HepG2 (cell line): ENCODE results near the gene TSTD1. TPM values are rescaled to one million over a fixed set of nuclear protein-coding genes. Genes with fewer than 3 reads are reported as not detected.
A peak's percentile ranks its signal among the peaks of the same experiment; 100 is the strongest.

ENCODE experiments used
- ATAC-seq: fragments of 200-7000 bp; cut with Tn5 transposase; 3 replicates; pipeline ENCODE4 v1.9.1; 2020; ENCODE audit warnings: mild to moderate bottlenecking, moderate library complexity
- BruUV-seq: library from RNA; stranded (reverse); fragments of 400-500 nt; replicated peaks from 2 replicates; lab custom pipeline; 2021; lab: Mats Ljungman, UMichigan
- CTCF ChIA-PET: fragments of 300-600 bp; formaldehyde crosslinking; extraction: SDS; loops from one replicate; lab custom pipeline; 2021; ENCODE audit warnings: low total read pairs, inconsistent platforms, low intra/inter-chr PET ratio; lab: Yijun Ruan, JAX
- POLR2A ChIA-PET: fragments of 350-600 bp; sonication (Branson Sonifier 250); formaldehyde crosslinking; loops from one replicate; lab custom pipeline; 2020; ENCODE audit warnings: antibody characterized with exemption, inconsistent platforms; lab: Yijun Ruan, JAX
- DNase-seq: peaks from one replicate; pipeline ENCODE4 v3.0.0-alpha.2; 2015; ENCODE audit warnings: low spot score
- FAIRE-seq: peaks from 3 replicates; lab custom pipeline; 2011; peaks lifted over from hg19 to GRCh38; lab: Jason Lieb, UNC
- H2AFZ ChIP-seq: one replicate; pipeline ENCODE4 v1.6.1; 2011; ENCODE audit warnings: low read length, inconsistent platforms
- H3K27ac ChIP-seq: fragments of 300-600 bp; 3 replicates; pipeline ENCODE4 v1.8.0; 2011; ENCODE audit warnings: mixed run types, mild to moderate bottlenecking, mixed read lengths, low read length, inconsistent platforms; ENCODE audit not compliant: insufficient read depth; ENCODE audit errors: extremely low read length
- H3K27me3 ChIP-seq, 2 experiments: fragments of 200-600 bp in 1 of 2; 2 replicates in 1 of 2; 3 replicates in 1 of 2; pipeline versions ENCODE4 v1.6.0 to v1.8.0; 2011; ENCODE audit warnings: low read length in 2 of 2, mild to moderate bottlenecking in 2 of 2, moderate library complexity in 2 of 2, inconsistent platforms in 1 of 2; ENCODE audit not compliant: insufficient read depth in 2 of 2, control insufficient read depth in 1 of 2
- H3K36me3 ChIP-seq, 2 experiments: fragments of 200-600 bp in 1 of 2; replicated peaks in 1 of 2; 2 replicates in 1 of 2; 3 replicates in 1 of 2; pipeline versions ENCODE4 v1.5.1 to v1.8.0; 2011; ENCODE audit warnings: low read length in 2 of 2, inconsistent platforms in 1 of 2; ENCODE audit not compliant: insufficient read depth in 2 of 2, control insufficient read depth in 1 of 2
- H3K4me1 ChIP-seq: 2 replicates; pipeline ENCODE4 v1.5.1; 2012; ENCODE audit warnings: low read length, inconsistent platforms; ENCODE audit not compliant: insufficient read depth
- H3K4me2 ChIP-seq: 2 replicates; pipeline ENCODE4 v1.6.0; 2011; ENCODE audit warnings: low read depth, low read length, inconsistent platforms
- H3K4me3 ChIP-seq, 3 experiments: fragments of 200-600 bp in 1 of 3; sonication (generic), shearing (Covaris generic) in 1 of 3; replicated peaks in 1 of 3; 2 replicates each; pipeline ENCODE4 v1.5.1; 2011 to 2016; ENCODE audit warnings: low read length in 3 of 3, inconsistent platforms in 2 of 3, low read depth in 2 of 3, mild to moderate bottlenecking in 2 of 3, control low read depth in 1 of 3, mixed read lengths in 1 of 3; ENCODE audit not compliant: insufficient read depth in 1 of 3
- H3K79me2 ChIP-seq: one replicate; pipeline ENCODE4 v1.6.1; 2011; ENCODE audit warnings: low read length, inconsistent platforms; ENCODE audit not compliant: insufficient read depth
- H3K9ac ChIP-seq: 2 replicates; pipeline ENCODE4 v1.6.0; 2011; ENCODE audit warnings: mild to moderate bottlenecking, low read depth, low read length, inconsistent platforms; ENCODE audit not compliant: insufficient read depth
- H3K9me3 ChIP-seq: 2 replicates; pipeline ENCODE4 v1.5.1; 2012; ENCODE audit warnings: mild to moderate bottlenecking, low read length
- H4K20me1 ChIP-seq: 2 replicates; pipeline ENCODE4 v1.6.0; 2011; ENCODE audit warnings: inconsistent platforms, mild to moderate bottlenecking, low read length, moderate library complexity; ENCODE audit not compliant: insufficient read depth
- ARID4A ChIP-seq: sonication (generic); formaldehyde crosslinking; IDR thresholded peaks from 2 replicates; pipeline ENCODE4 v1.5.0; 2020; ENCODE audit warnings: mild to moderate bottlenecking, missing genetic modification reagents, borderline replicate concordance
- ATF7 ChIP-seq, 2 experiments: fragments of 450-650 bp in 1 of 2; sonication (generic) in 1 of 2; formaldehyde crosslinking in 1 of 2; IDR thresholded peaks; 2 replicates each; pipeline versions ENCODE4 v1.4.0 to v1.6.1; 2016 to 2020; ENCODE audit warnings: antibody characterized with exemption in 1 of 2, mild to moderate bottlenecking in 1 of 2, missing genetic modification reagents in 1 of 2
- FOXP4 ChIP-seq: sonication (generic); formaldehyde crosslinking; IDR thresholded peaks from 2 replicates; pipeline ENCODE4 v1.4.0; 2020; ENCODE audit warnings: missing genetic modification reagents
- GATAD1 ChIP-seq: IDR thresholded peaks from 2 replicates; pipeline ENCODE4 v1.6.1; 2016; ENCODE audit warnings: missing genetic modification reagents, missing compliant biosample characterization
- ISX ChIP-seq: sonication (generic); formaldehyde crosslinking; conservative IDR thresholded peaks from 2 replicates; pipeline ENCODE4 v1.5.0; 2020; ENCODE audit warnings: missing genetic modification reagents
- JUN ChIP-seq: sonication (generic); formaldehyde crosslinking; IDR thresholded peaks from 2 replicates; pipeline ENCODE4 v1.4.0; 2020; ENCODE audit warnings: mild to moderate bottlenecking, missing genetic modification reagents
- MED13 ChIP-seq: sonication (generic); formaldehyde crosslinking; IDR thresholded peaks from 2 replicates; pipeline ENCODE4 v1.5.0; 2020; ENCODE audit warnings: missing genetic modification reagents
- NFKBIZ ChIP-seq: IDR thresholded peaks from 2 replicates; pipeline ENCODE4 v1.6.1; 2018; ENCODE audit warnings: missing genetic modification reagents, missing compliant biosample characterization
- NR3C1 ChIP-seq: sonication (generic); formaldehyde crosslinking; IDR thresholded peaks from 2 replicates; pipeline ENCODE4 v1.4.0; 2020; ENCODE audit warnings: missing genetic modification reagents
- SIN3B ChIP-seq: fragments of 150-350 bp; IDR thresholded peaks from 2 replicates; pipeline ENCODE4 v1.6.1; 2014; ENCODE audit warnings: low read length
- SP4 ChIP-seq: sonication (generic); formaldehyde crosslinking; IDR thresholded peaks from 2 replicates; pipeline ENCODE4 v1.8.1; 2023; ENCODE audit warnings: mild to moderate bottlenecking, missing genetic modification reagents
- ZBTB21 ChIP-seq: sonication (generic); formaldehyde crosslinking; IDR thresholded peaks from 2 replicates; pipeline ENCODE4 v1.4.0; 2020; ENCODE audit warnings: missing genetic modification reagents
- ZBTB37 ChIP-seq: sonication (generic); formaldehyde crosslinking; IDR thresholded peaks from 2 replicates; pipeline ENCODE4 v1.4.0; 2020; ENCODE audit warnings: mild to moderate bottlenecking, missing genetic modification reagents
- ZNF121 ChIP-seq: sonication (generic); formaldehyde crosslinking; IDR thresholded peaks from 2 replicates; pipeline ENCODE4 v1.5.0; 2020; ENCODE audit warnings: mild to moderate bottlenecking, missing genetic modification reagents
- ZNF136 ChIP-seq: sonication (generic); formaldehyde crosslinking; IDR thresholded peaks from 2 replicates; pipeline ENCODE4 v1.8.1; 2022; ENCODE audit warnings: low read depth, mild to moderate bottlenecking, moderate library complexity, missing genetic modification reagents
- ZNF567 ChIP-seq: sonication (generic); formaldehyde crosslinking; IDR thresholded peaks from 2 replicates; pipeline ENCODE4 v1.8.1; 2023; ENCODE audit warnings: mild to moderate bottlenecking, missing genetic modification reagents, borderline replicate concordance
- WGBS: methylation state at CpG from one replicate; pipeline ENCODE4 v1.1.6; 2017; ENCODE audit warnings: low lambda C conversion rate; 5-methylcytosine and 5-hydroxymethylcytosine counted together
- in situ Hi-C: cut with HindIII; loops from 2 replicates; pipeline ENCODE4 v1.10.0; 2017; ENCODE audit warnings: low pct_unique_long_range_greater_than_20kb; ENCODE audit not compliant: extremely low pct_ligation_motif_present
- intact Hi-C: fragments of 100-400 bp; cut with micrococcal nuclease; formaldehyde crosslinking; loops from one replicate; pipeline ENCODE4 v1.10.0; 2022; ENCODE audit not compliant: unreplicated experiment
- polyA plus RNA-seq, 8 experiments: library from polyadenylated mRNA; depleted of rRNA in 3 of 8; stranded (reverse) in 7 of 8; unstranded in 1 of 8; fragments of >200 nt; fragmentation: Illumina TruSeq in 4 of 8; extraction: Trizol in 4 of 8; gene quantifications; 2 replicates each; pipeline versions ENCODE4 v1.2.1 to v1.2.3, GENCODE V29; 2011 to 2016; ENCODE audit warnings: low read depth in 4 of 8, missing spikeins in 1 of 8, mixed read lengths in 1 of 8; ENCODE audit not compliant: insufficient read depth in 1 of 8
- total RNA-seq, 5 experiments: library from RNA; depleted of rRNA; stranded (reverse); fragments of >200 nt; fragmentation: Illumina TruSeq; extraction: Trizol; gene quantifications; 2 replicates each; pipeline ENCODE4 v1.2.3, GENCODE V29; 2016; ENCODE audit warnings: low read depth in 1 of 5

TSTD1 gene
- total and polyA plus RNA-seq, 2 of the 13 experiments (the other 11 are each of a cell fraction or from before 2014, with no cell fraction given) = 0.15 to 0.31 TPM

- no peak overlapping the region for H3K9ac ChIP-seq
- WGBS = 27% methylated on average over 4 of the region's 8 CpGs
- peak overlapping the region in 1 of 3 experiments; percentile 35; a peak in 1 of 6 replicates for H3K4me3 ChIP-seq
- peak; percentile 76 for DNase-seq
- in situ Hi-C loops (no loop called here), intact Hi-C loops (no loop called here)
- H3K79me2 ChIP-seq = no peaks in the 10 kb centered on the region
- BruUV-seq = no TSS peak
- peak overlapping the region; percentile 49 for H3K4me2 ChIP-seq
- peak; percentile 86 for ATAC-seq
- H3K36me3 ChIP-seq = no peaks in the 10 kb centered on the region
- H3K9me3 ChIP-seq = no peaks in the 10 kb centered on the region
- no peak overlapping the region for H2AFZ ChIP-seq
- peak; percentile 65 for FAIRE-seq
- H4K20me1 ChIP-seq = no peaks in the 10 kb centered on the region
- peaks cover 0 to 18% of the 10 kb centered on the region in 2 experiments; a peak in 1 of 5 replicates for H3K27me3 ChIP-seq
- H3K4me1 ChIP-seq = peaks cover 38% of the 10 kb centered on the region
- no peak overlapping the region for H3K27ac ChIP-seq
- CTCF ChIA-PET = no interaction called here
- POLR2A ChIA-PET = interaction anchor here (1.9 kb wide), 1 partner anchor 15 kb away, joined by 4 read pairs; no protein-coding TSS in a partner anchor
- peak; percentile 54; the same call in 1 of the 2 replicates for TF ChIP-seq ZBTB37 (CRISPR knock-in tag)
- no peak for TF ChIP-seq NFKBIZ (CRISPR knock-in tag)
- no peak for TF ChIP-seq SP4 (CRISPR knock-in tag)
- 0 out of 2 replicates have a peak, but pooled peaks have one; percentile 38 for TF ChIP-seq JUN (CRISPR knock-in tag)
- TF ChIP-seq ARID4A = 0 out of 2 replicates have a peak, but pooled peaks have one; percentile 6
- TF ChIP-seq ZNF121 (CRISPR knock-in tag) = peak; percentile 92
- no peak for TF ChIP-seq ZNF567
- no peak for TF ChIP-seq GATAD1
- TF ChIP-seq ISX = no peak
- TF ChIP-seq ZBTB21 (CRISPR knock-in tag) = peak; percentile 98
- no peak for TF ChIP-seq NR3C1 (CRISPR knock-in tag)
- TF ChIP-seq FOXP4 (CRISPR knock-in tag) = 0 out of 2 replicates have a peak, but pooled peaks have one; percentile 38
- no peak for TF ChIP-seq MED13 (CRISPR knock-in tag)
- TF ChIP-seq ATF7 (IDR thresholded peaks at IDR 0.05) = peak; percentile 96
- TF ChIP-seq ATF7 (CRISPR knock-in tag; IDR thresholded peaks at IDR 0.05) = 0 out of 2 replicates have a peak, but pooled peaks have one; percentile 46
- no peak for TF ChIP-seq ZNF136 (CRISPR knock-in tag)
- TF ChIP-seq SIN3B = no peak
These were observed 44.4 kb upstream of the TSTD1 start for GRCh38 chr1:161082996-161083747.
